PC-3 (cell line): ENCODE measurements around the gene LAGE3.

Experiments used
- CTCF ChIP-seq: fragments of 300-600 bp; sonication (generic); conservative IDR thresholded peaks from 2 replicates; pipeline ENCODE4 v1.5.1; 2017; ENCODE audit warnings: antibody characterized with exemption, low read depth, mild to moderate bottlenecking, low read length
- EZH2phosphoT487 ChIP-seq: fragments of 300-600 bp; sonication (generic); IDR thresholded peaks from 2 replicates; pipeline ENCODE4 v1.6.1; 2018; ENCODE audit warnings: mild to moderate bottlenecking, antibody characterized with exemption, low read length, borderline replicate concordance

DNA sequence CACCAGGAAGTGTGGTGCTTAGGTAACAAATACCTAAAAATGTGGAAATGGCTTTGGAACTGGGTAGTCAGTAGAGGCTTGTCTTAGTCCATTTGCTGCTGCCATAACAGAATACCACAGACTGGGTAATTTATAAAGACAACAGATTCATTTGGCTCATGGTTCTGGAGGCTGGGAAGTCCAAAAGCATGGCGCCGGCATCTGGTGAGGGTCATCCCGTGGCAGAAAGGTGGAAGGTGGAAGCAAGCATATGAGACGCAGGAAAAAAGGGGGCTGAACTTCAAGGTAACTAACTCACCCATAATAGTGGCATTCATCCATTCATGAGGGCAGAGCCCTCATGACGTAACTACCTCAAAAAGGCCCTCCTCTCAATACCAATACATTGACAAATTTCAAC lies 30.4 kb upstream of the LAGE3 start:
- TF ChIP-seq CTCF (no peak), EZH2phosphoT487 (no peak)
